H1 (cell line): ENCODE data around the gene GGA2. TPM values are rescaled to one million over a fixed set of nuclear protein-coding genes. Genes with fewer than 3 reads are reported as not detected.

Source experiments
- CTCF ChIP-seq, 3 experiments: IDR thresholded peaks; 1 replicate in 2 of 3; 2 replicates in 1 of 3; pipeline versions ENCODE4 v1.5.1 to v1.6.1; 2011; ENCODE audit warnings: low read length in 3 of 3, mild to moderate bottlenecking in 3 of 3, inconsistent platforms in 2 of 3, low read depth in 1 of 3, moderate library complexity in 1 of 3; ENCODE audit not compliant: insufficient read depth in 1 of 3; ENCODE audit errors: control extremely low read depth in 1 of 3
- GABPA ChIP-seq: IDR thresholded peaks from 2 replicates; pipeline ENCODE4 v1.6.1; 2011; ENCODE audit warnings: mild to moderate bottlenecking, low read length, moderate library complexity, borderline replicate concordance; ENCODE audit not compliant: insufficient read depth
- RXRA ChIP-seq: IDR thresholded peaks from 2 replicates; pipeline ENCODE4 v1.6.1; 2011; ENCODE audit warnings: low read depth, mild to moderate bottlenecking, low read length, moderate library complexity; ENCODE audit not compliant: insufficient read depth
- SAP30 ChIP-seq: fragments of 300-600 bp; sonication (generic); IDR thresholded peaks from 2 replicates; pipeline ENCODE4 v1.7.1; 2012; ENCODE audit warnings: low read length, moderate library complexity, mild to moderate bottlenecking, inconsistent platforms; ENCODE audit not compliant: insufficient read depth, insufficient replicate concordance
- SUZ12 ChIP-seq: fragments of 200-600 bp; sonication (generic); IDR thresholded peaks from 2 replicates; pipeline ENCODE4 v1.6.1; 2012; ENCODE audit warnings: mild to moderate bottlenecking, inconsistent platforms, low read length, moderate library complexity, mixed read lengths
- TEAD4 ChIP-seq: IDR thresholded peaks from 2 replicates; pipeline ENCODE4 v1.6.1; 2012; ENCODE audit warnings: low read depth, low read length, inconsistent platforms, mixed read lengths
- polyA plus RNA-seq, 7 experiments: library from polyadenylated mRNA; depleted of rRNA in 3 of 7; stranded (reverse) in 5 of 7; unstranded in 2 of 7; fragments of >200 nt in 5 of 7; fragments of 200-250 nt in 2 of 7; gene quantifications; 1 replicate in 5 of 7; 2 replicates in 1 of 7; 4 replicates in 1 of 7; pipeline versions ENCODE4 v1.2.1 to v1.2.3, GENCODE V29; 2011 to 2013; ENCODE audit warnings: missing spikeins in 2 of 7, mixed read lengths in 2 of 7
- total RNA-seq: library from RNA; stranded (reverse); fragmentation: NEBNext Ultra II Directional; extraction: Animal tissue kit (Norgen Biotek cat#: 25700); gene quantifications from 2 replicates; pipeline ENCODE4 v1.2.1, GENCODE V29; 2021

Gene GGA2
- total and polyA plus RNA-seq, 2 of the 8 experiments (the other 6 are each of a cell fraction or from before 2014, with no cell fraction given), result 65.8 to 114 TPM

GRCh38 chr16:23435500-23435899 lies 74.8 kb downstream of the GGA2 start (continued):
- TF ChIP-seq CTCF (IDR thresholded peaks at IDR 0.05; ENCODE audit: control extremely low read depth in 1 of 3, insufficient read depth in 1 of 3, low read depth in 1 of 3, low read length in 3 of 3) (peak; percentile 77 to 98 (median 92)), GABPA (no peak), SUZ12 (no peak), RXRA (no peak), SAP30 (no peak), TEAD4 (peak; percentile 56; the same call in 1 of the 2 replicates)
- TF ChIP-seq, all 59 proteins: peak for 4
